HL-60 (cell line): ENCODE results near the gene SETD1B.

ENCODE experiments used
- GABPA ChIP-seq: IDR thresholded peaks from 2 replicates; pipeline ENCODE4 v1.6.1; 2012; ENCODE audit warnings: low read depth
- POLR2AphosphoS5 ChIP-seq: IDR thresholded peaks from 2 replicates; pipeline ENCODE4 v1.6.1; 2012; ENCODE audit warnings: low read depth
- SPI1 ChIP-seq: IDR thresholded peaks from 2 replicates; pipeline ENCODE4 v1.6.1; 2012; ENCODE audit warnings: low read depth, mild to moderate bottlenecking, borderline replicate concordance
- TF ChIP-seq, protein P1 (sequence below): IDR thresholded peaks from one replicate; pipeline ENCODE4 v1.5.1; 2011; ENCODE audit warnings: low read length, control low read depth, inconsistent platforms; ENCODE audit not compliant: insufficient read depth
- TF ChIP-seq, protein P2 (sequence below): IDR thresholded peaks from 2 replicates; pipeline ENCODE4 v1.6.1; 2012; ENCODE audit warnings: low read depth; ENCODE audit not compliant: insufficient replicate concordance

DNA sequence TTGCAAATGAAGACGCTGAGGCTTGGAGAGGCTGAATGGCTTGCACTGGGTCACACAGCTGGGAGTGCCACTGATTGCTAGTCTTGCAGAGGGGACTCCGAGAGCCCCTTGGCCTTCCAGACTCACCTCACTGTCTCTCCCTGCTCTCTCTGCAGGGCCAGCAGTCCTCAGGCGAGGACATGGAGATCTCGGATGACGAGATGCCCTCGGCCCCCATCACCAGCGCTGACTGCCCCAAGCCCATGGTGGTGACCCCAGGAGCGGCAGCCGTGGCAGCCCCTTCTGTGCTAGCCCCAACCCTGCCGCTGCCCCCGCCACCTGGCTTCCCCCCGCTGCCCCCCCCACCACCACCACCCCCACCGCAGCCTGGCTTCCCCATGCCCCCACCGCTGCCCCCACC, 10.1 kb downstream of the SETD1B start:
- TF ChIP-seq, protein P1, sequence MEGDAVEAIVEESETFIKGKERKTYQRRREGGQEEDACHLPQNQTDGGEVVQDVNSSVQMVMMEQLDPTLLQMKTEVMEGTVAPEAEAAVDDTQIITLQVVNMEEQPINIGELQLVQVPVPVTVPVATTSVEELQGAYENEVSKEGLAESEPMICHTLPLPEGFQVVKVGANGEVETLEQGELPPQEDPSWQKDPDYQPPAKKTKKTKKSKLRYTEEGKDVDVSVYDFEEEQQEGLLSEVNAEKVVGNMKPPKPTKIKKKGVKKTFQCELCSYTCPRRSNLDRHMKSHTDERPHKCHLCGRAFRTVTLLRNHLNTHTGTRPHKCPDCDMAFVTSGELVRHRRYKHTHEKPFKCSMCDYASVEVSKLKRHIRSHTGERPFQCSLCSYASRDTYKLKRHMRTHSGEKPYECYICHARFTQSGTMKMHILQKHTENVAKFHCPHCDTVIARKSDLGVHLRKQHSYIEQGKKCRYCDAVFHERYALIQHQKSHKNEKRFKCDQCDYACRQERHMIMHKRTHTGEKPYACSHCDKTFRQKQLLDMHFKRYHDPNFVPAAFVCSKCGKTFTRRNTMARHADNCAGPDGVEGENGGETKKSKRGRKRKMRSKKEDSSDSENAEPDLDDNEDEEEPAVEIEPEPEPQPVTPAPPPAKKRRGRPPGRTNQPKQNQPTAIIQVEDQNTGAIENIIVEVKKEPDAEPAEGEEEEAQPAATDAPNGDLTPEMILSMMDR = no peak
- TF ChIP-seq SPI1 (no peak), GABPA (no peak), POLR2AphosphoS5 (no peak)
- TF ChIP-seq, protein P2, sequence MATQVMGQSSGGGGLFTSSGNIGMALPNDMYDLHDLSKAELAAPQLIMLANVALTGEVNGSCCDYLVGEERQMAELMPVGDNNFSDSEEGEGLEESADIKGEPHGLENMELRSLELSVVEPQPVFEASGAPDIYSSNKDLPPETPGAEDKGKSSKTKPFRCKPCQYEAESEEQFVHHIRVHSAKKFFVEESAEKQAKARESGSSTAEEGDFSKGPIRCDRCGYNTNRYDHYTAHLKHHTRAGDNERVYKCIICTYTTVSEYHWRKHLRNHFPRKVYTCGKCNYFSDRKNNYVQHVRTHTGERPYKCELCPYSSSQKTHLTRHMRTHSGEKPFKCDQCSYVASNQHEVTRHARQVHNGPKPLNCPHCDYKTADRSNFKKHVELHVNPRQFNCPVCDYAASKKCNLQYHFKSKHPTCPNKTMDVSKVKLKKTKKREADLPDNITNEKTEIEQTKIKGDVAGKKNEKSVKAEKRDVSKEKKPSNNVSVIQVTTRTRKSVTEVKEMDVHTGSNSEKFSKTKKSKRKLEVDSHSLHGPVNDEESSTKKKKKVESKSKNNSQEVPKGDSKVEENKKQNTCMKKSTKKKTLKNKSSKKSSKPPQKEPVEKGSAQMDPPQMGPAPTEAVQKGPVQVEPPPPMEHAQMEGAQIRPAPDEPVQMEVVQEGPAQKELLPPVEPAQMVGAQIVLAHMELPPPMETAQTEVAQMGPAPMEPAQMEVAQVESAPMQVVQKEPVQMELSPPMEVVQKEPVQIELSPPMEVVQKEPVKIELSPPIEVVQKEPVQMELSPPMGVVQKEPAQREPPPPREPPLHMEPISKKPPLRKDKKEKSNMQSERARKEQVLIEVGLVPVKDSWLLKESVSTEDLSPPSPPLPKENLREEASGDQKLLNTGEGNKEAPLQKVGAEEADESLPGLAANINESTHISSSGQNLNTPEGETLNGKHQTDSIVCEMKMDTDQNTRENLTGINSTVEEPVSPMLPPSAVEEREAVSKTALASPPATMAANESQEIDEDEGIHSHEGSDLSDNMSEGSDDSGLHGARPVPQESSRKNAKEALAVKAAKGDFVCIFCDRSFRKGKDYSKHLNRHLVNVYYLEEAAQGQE = no peak
